GM19043 (cell line): ENCODE results near the gene BRAF.
"Not testable (repeated sequence)": the region's sequence is repeated elsewhere in the genome, so short reads cannot be mapped to it uniquely, and the experiment has no call there.

Experiments used
- ATAC-seq: cut with Tn5 transposase; IDR thresholded peaks from one replicate; pipeline ENCODE4 v1.9.1; 2021; ENCODE audit warnings: low read depth; ENCODE audit not compliant: unreplicated experiment

Gene BRAF

DNA sequence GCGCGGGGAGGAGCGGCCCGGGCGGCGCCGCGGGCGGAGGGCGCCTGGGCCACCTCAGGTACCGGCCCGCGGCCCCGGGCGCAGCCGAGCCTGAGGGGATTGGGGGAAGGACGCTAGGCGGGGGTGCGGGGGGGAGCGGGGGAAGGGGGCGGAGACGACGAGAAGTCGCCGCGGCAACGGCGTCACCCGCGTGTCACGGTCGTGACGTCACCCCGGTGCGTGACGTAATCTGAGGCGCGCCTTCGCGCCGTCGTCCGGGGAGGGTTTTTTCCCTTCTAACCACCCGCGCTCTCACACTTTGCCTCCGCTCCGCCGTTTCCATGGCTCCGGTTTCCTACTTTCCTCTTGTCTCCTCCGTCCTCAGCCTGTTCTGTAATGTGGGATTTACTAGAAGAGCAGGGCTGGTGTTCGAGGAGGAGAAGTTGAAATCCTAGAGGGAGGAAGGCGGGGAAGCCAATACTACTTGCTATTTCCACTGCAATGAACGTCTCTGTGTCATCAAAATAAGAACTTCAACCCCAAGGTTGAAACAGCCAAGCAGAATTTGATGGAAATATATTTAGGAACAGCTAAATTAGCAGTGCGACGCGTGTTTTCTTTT is at the start of gene BRAF:
BRAF (minus strand) TSS at position 109 of the 601 bp plus-strand sequence. CDS start 226 bp downstream, outside the sequence.
- peak; percentile 34 for ATAC-seq

DNA sequence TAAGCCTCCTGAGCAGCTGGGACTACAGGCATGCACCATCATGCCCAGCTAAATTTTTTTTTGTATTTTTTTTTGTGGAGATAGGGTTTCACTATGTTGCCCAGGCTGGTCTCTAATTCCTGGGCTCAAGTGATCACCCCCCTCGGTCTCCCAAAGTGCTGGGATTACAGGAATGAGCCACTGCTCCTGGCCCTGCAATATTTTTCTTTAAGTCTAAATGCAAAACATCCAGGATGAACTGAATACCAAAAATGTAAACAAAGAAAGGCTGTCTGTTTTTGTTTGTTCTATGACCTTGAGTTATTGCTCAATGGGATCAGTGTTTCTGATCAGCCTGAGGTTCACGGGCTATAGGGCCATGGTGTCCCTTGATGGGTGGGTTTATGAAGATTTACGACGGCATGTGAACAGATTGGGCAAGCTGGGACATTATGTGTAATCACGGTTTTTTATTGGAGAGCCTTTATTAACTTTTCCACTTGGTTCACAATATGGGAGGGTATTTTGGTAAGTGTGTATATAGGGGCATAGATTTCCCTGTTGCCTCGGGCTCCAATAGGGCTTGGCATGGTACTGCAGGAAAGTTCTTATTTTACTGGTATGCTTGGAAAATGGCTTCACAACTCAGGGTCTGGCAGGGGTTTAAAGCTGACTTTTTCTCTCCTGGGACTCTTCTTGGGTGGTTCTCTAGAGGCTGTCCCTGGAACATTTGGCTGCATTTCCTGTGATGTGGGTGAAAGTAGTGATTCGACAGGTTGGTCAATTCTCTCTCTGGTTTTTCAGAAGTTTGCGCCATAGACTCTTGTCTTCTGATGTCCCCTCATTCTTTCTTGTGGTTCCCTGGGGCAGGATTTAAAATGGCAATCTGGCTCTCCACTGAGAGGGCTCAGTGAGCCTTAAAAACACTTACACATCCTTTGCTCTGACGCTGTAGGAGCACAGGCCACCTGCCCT is 48.4 kb upstream of the BRAF start:
- no peak for ATAC-seq

DNA sequence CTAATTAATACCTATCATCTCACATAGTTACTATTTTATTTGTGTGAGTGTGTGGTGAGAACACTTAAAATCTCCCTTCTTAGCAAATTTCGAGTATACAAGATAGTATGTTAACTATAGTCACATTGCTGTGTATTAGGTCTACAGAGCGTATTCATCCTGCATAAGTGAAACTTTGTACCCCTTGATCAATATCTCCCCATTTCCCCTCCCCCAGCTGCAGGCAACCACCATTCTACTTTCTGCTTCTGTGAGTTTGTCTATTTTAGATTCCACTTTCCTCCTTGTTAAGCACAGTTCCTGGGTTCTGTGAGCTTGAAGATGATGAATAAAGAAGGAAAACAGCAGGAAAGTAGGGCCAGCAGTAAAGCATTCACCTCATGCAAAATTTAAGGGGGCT is 47.6 kb upstream of the BRAF start:
- ATAC-seq: no peak

DNA sequence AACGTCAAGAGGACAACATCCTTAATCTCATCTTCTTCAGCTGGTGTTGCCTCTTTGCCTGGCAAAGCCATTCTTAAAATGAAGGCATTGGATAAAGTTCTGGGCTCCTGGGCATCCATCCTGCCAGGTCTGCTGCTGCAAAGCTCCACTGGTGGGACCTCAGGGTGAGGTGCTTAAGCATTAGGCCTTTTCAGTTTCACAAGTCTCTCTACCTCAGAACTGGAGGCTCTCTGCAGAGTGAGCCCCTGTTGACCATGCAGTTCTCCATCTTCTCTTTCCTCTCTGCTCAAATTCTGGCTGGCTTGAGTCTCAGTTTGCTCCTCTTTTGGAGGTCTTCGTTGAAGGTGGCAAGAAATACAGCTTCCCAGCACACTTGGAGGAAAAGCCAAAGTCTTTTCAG is 42.7 kb upstream of the BRAF start:
- no peak for ATAC-seq

DNA sequence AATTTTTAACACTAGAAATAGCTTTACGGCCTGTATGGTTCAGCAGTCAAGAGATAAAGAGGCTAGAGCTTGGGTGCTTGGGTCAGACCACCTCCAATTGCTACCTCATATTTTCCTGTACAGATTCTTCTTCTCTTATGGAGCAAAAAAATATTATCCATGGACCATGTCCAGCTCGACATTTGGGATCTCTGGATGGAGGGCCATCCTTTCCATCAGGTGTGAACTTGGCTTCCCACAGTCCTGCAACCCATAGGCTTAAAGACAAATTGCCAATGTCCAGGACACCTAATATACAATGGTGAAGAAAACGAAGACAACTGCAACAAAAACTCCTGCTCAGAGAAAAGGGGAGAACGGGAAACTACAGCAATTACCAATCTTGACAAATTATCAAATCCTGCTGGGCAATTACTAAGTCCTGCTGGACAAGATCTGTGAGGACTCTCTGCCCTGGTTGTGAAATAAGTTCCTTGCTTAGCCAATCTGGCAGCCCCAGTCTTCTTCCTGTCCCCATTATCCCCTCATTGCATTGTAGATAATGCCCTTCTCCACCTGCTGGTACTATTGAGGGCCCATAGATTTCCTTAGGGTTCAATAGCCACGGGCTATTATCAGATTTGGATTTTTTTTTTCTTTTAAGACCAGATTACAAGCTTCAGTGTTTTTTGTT is 42.0 kb upstream of the BRAF start:
- ATAC-seq: no peak

DNA sequence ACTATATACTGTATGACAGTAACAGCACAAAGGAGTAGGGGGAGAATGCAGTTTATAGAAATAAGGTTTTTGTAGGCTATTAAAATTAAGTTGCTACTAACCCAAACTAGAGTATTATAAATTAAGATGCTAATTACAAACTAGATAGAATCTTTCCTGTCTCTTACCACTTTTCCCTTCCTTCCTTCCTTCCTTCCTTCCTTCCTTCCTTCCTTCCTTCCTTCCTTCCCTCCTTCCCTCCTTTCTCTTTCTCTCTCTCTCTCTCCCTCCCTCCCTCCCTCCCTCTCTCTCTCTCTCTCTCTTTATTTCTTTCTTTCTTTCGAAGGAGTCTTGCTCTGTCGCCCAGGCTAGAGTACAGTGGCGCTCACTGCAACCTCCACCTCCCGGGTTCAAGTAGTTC is 36.4 kb upstream of the BRAF start:
- no peak for ATAC-seq

DNA sequence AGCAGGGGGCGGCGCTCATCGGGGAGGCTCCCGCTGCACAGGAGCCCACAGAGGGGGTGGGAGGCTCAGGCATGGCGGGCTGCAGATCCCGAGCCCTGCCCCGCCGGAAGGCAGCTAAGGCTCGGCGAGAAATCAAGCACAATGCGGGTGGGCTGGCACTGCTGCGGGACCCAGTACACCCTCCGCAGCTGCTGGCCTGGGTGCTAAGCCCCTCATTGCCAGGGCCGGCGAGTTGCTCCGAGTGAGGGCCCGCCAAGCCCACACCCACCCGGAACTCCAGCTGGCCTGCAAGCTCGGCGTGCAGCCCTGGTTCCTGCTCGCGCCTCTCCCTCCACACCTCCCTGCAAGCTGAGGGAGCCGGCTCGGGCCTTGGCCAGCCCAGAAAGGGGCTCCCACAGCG is 32.3 kb upstream of the BRAF start:
- ATAC-seq: not testable (repeated sequence)

DNA sequence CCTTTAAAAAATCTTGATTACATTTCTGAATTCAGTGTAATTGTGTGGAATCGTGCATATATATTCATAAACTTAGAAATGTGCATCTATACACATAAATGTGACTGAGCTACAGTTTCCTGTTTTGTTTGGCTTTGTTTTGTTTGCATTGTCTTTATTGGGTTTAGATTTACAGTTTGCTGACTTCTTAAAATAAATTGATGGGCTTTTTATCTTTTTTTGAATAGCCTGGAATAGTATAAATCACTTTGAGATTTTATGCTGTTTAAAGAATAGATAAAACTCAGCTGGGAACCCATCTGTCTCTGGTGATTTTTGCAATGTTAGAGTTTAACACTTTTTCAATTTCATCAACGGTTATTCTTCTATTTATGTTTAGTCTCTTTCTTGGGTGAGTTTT is 21.2 kb upstream of the BRAF start:
- ATAC-seq: no peak

DNA sequence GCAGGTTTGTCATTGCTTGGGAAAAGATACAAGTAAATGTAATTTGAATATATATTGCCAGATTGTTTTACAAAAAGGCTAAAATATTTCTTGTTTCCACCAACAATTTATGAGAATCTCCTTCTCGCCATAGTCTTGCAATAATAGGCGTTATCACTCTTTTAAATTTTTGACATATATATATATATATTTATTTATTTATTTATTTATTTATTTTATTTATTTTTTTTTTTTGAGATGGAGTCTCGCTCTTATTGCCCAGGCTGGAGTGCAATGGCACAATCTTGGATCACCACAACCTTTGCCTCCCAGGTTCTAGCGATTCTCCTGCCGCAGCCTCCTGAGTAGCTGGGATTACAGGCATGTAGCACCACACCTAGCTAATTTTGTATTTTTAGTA is 17.5 kb upstream of the BRAF start:
- ATAC-seq: not testable (repeated sequence)

DNA sequence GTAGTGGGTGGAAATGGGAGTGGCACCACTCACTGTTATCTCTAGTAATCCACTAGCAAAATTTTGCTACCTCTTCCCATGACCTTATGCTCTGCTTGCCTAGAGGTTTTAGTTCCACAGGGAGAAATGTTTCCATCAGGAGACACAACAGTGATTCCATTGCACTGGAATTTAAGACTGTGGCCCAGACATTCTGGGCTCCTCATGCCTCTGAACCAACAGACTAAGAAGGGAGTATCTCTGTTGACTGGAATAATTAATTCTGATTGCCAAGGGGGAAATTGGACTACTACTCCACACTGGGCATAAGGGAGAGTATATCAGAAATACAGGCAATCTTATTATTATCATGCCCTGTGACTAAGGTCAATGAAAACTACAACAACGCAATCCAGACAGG is 16.2 kb upstream of the BRAF start:
- ATAC-seq: no peak

DNA sequence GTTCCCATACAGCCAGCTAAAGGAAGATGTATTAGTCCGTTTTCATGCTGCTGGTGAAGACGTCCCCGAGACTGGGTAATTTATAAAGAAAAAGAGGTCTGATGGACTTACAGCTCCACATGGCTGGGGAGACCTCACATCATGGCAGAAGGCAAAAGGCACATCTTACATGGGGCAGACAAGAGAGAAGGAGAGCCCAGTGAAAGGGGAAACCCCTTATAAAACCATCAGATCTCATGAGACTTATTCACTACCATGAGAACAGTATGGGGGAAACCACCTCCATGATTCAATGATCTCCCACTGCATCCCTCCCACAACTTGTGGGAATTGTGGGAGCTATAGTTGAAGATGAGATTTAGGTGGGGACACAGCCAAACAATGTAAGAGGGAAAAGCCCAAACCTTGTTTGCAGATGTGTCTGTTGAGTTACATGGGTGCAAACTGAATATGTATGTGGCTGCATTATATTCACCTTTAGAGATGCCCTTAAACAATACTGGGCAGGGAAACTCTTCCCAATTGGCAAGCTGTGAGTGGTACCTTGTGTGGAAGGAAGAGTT is 13.1 kb upstream of the BRAF start:
- no peak for ATAC-seq

DNA sequence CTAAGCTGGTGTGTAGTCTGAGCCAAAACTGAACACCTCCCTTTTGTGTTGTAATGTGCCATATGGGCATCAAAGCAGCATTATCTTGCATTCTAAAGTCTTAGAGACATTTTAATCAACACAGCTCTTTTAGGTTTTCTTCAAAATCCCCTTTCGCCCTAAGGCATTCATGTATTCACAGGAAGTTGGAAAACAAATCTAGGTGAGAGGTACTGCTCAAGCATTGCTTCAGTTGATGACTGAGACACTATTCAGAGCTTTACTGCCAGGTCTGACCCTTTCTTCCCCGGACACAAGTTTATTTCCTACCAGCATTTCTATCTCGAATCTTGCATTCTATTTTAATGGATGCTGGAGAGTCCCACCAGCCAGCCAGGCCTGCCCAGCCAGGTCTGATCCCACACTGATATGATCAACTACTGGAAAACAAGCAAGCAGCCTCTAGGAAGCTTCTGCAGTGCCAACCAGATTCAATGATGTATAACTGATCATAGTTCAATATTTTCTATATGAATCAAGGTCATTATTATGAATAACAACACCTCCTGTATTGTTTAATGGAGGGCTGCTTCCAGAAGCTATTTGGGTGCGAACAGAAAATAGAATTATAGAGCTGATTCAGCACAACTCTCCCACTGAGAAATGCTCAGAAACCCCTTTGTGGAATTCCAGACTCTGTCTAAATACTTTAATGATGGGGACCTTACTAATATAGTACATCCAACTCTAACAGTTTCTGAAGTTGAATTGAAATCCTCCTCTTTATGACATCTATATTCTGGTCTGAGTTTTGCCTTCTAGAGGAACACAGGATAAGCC is 4.0 kb upstream of the BRAF start:
- no peak for ATAC-seq

DNA sequence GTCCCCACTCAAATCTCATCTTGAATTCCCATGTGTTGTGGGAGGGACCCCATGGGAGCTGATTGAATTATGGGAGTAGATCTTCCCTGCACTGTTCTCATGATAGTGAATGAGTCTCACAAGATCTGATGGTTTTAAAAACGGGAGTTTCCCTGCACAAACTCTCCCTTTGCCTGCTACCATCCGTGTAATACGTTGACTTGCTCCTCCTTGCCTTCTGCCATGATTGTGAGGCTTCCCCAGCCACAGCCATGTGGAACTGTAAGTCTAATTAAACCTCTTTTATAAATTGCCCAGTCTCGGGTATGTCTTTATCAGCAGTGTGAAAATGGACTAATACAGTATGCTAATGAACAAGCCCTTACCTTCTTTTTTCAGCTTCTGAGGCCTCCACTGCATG is 3.2 kb upstream of the BRAF start:
- ATAC-seq: not testable (repeated sequence)

DNA sequence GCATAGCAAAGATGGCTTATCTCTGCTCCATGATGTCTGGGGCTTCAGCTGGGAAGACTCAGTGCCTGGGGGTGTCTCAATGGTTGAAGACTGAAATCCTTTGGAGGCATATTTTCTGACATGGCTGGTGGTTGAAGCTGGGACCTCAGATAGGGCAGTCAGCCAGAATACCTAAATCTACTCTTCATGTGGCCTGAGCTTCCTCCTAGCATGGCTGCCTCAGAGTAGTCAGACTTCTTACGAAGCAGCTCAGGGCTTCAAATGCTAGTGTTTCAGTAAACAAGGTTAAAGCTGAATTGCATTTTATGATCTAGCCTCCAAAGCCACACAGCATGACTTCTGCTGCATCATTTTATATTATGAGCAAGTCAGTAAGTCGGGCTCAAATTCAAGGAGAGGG is 2.6 kb upstream of the BRAF start:
- no peak for ATAC-seq

DNA sequence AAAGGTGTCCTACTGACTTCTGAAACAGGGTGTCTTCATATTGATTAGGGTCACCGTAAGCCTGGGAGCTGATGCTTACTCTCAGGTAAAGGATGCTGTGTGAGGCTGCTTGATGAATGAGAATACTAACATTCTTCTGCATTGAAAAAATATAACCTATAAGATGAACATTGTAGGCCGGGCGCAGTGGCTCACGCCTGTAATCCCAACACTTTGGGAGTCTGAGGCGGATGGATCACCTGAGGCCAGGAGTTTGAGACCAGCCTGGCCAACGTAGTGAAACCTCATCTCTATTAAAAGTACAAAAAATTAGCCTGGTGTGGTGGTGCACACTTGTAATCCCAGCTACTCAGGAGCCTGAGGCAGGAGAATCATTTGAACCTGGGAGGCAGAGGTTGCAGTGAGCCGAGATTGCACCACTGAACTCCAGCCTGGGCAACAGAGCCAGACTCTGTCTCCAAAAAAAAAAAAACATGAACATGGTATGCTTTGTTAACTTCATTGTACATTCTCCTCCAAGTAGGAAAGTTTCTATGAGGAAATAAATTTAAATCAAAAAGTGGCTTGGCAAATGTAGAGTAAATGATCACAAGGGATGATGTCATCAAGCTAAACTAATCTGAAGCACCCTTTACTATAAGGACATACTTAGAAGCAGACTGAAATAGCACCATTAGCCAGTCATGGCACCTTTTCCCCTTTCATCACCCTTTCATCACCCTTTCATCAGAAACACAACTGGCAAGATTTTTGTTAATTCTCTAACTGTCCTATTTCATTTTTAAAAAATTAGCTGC is 1.5 kb upstream of the BRAF start:
- ATAC-seq: no peak

DNA sequence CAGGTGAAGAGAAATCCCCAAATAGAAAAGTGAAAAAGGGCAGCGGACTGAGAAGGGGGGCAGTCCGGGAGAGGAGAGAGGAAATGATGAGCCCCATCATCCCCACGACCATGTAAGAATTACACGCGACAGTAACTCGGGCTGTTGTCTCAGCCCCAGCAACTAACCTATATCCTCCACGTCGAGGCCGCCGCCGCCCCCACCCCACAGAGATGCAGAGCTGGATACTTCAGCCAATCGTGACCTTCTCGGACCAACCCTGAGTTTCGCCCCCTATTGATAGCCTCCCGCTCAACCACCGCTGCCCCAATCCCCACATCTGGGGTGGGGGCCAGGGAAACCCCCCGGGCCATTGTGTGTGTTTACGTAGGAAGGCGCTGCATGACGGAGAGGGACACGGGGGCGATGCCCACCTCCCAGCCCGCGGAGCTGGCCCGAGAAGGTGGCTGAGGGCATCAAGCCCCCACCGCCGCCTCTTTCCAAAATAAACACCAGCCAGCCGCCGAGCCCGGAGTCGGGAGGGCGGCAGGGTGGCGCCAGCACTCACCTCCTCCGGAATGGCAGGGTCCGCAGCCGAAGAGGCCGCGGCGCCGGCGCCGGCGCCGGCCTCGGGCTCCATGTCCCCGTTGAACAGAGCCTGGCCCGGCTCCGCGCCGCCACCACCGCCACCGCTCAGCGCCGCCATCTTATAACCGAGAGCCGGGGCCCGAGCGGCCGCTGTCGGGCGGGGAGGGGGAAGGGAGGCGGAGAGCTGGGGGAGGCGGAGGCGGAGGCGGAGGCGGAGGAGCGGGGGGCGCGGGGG is 509 bp downstream of the BRAF start:
- ATAC-seq: peak; percentile 85

DNA sequence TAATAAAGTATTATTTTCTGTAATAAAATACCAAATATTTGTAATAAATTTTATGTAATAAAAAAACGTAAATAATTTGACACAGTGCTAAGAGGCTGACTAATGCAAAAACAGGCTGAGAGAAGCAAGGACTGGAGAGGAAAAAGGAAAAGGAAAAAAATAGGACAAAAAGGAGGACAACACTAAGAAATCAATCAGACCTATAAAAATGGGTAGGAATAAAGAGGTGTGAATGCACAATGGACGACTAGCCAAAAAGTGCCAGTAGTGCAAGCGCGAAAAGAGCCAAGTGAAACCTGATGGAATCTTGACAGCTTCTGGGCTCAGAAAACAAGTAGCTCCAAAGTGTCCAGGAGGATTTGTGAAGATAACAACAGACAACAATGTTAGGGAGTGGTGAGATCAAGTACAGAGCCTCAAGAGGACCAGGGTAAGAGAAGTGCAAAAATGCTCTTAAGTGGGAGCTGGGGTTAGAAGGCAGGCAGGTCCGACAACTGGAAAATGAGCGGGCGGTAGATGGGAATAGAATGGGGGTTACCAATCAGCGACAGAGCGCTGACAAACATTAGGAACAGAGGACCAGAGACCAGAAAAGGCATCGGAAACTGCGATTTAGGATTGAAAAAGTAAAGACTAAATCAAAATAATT is 1.2 kb downstream of the BRAF start:
- no peak for ATAC-seq

DNA sequence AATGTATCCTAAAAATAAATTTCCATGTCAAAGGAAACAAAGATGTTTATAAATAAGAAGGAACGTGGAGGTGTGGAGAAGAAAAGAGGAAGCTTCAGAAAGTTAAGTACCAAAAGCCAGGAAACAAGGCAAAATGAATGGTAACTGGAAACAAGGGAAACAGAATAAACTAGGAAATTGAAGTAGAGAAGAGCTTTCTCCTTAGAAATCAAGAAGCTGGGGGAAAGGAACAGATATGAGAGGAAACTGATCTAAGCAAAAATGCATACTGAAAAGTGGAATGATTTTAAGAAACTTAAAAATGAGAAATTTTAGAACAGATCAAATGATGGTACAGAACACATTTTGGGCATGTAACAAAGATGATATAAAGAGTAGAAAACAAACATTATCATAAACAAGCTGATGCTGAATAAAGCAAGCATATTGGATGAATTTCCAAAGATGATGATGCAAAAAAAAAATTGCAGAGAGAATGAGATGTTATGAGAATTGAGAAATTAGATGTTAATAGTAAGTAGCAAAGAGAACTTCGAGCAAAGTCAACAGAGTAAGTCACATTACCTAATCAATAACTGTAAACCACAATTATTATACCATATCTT is 1.9 kb downstream of the BRAF start:
- no peak for ATAC-seq
